ENCODE data around the gene MRM2.

The MRM2 gene

GRCh38 chr7:2247141-2247995 is 5.4 kb upstream of the MRM2 start:
- no peak for DNase-seq (ENCODE audit: low read depth)

GRCh38 chr7:2245883-2246675 is 4.1 kb upstream of the MRM2 start:
- no peak for DNase-seq (ENCODE audit: low read depth)

DNA sequence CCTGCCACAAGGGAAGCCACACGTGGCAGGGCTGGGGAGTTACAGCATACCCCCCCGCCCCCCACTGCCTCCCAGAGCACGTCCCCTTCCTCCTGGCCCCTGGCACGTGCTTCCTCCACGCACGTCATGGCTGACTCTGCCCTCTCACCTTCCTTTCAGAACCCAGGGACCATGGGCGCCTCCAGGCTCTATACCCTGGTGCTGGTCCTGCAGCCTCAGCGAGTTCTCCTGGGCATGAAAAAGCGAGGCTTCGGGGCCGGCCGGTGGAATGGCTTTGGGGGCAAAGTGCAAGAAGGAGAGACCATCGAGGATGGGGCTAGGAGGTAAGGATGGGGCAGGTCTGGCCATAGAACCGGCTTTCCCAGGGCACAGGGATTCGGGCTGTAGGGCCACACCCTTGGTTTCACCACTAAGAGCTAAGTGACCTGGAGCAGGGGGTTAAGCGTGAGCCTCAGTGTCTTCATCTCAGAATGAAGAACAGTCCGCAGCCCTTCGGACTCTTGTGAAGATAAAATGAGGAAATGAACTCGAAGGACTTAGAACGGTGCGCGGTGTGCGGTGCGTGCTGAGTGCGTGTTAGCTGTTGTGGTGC is 2.5 kb upstream of the MRM2 start:
- DNase-seq (ENCODE audit: low read depth), result no peak

DNA sequence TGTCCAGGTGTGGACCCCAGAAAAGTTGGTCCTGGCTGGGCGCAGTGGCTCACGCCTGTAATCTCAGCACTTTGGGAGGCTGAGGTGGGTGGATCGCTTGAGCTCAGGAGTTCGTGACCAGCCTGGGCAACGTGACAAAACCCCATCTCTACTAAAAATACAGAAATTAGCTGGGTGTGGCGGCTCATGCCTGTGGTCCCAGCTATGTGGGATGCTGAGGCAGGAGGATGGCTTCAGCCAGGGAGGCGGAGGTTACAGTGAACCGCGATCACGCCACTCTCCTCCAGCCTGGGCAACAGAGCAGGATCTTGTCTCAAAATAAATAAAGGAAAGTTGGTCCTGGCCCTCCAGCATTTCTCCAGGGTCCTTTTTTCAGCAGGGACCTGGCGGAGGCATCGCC is 1.5 kb upstream of the MRM2 start:
- DNase-seq (ENCODE audit: low read depth), result no peak

- DNase-seq (ENCODE audit: low read depth), result no peak
Measured at GRCh38 chr7:2242541-2243429, 780 bp upstream of the MRM2 start.

- DNase-seq (ENCODE audit: low read depth), result no peak
Measured at GRCh38 chr7:2239242-2239641, 2.8 kb downstream of the MRM2 start.

- DNase-seq (ENCODE audit: low read depth), result no peak
Measured at GRCh38 chr7:2237109-2237602, 4.8 kb downstream of the MRM2 start.

DNA sequence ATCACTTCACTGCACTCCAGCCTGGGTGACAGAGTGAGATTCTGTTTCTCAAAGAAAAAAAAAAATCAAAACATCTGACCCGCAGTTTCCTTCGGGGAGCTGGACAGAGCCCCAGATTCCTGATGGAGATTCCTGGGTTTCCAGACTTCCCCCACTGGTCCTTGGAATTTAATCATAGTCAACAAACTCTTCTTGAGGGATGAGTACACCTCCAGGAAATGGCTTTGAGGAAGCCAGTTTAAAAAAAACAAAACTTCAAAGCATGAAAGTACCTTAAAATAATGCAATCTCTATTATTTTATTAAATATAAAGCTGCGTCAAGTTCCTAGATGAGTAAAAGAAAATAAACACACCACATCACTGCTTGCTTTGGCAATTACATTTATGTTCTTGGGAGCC is 8.1 kb downstream of the MRM2 start:
- DNase-seq (ENCODE audit: low read depth), result no peak

DNA sequence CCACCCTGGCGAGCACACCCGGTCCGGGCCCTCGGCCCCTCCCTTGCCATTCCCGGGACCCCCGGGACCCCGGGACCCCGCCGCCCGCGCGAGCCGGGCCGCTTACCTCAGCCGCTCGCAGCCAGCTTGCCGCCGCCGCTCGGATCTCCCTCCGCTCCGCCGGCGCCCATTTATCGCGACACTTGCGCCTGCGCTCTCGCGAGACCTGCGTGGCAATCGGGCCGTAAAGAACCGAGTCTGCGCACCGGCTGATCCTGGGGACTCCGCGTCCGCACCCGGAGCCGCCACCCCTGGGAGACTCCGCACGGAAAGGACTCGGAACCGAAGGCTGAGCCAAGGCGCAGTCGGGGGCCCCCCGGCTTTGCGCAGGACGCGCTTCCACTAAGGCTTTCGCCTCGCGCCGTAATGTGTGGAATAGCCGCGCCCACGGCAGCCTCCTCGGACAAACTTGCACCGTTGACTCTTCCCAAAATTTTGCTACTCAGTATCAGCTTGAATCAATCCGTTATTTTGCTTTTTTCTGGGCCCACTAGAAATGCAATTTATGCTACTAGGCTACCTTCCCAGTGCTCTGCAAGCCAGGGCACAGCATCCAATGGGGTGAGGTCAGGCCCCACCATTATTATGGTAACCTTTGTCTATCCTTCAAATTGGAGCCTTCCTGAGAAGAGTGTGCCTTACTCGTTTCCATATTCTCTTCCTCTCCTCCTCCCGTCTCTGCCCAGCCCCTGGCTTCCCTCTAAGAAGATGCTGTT is 9.1 kb downstream of the MRM2 start, which contains the start of gene MAD1L1:
Gene MAD1L1 (minus strand): TSS at position 180 of the 755 bp plus-strand sequence. CDS start 2,812 bp downstream, outside the sequence.
- DNase-seq (ENCODE audit: low read depth), result peak; percentile 67

DNA sequence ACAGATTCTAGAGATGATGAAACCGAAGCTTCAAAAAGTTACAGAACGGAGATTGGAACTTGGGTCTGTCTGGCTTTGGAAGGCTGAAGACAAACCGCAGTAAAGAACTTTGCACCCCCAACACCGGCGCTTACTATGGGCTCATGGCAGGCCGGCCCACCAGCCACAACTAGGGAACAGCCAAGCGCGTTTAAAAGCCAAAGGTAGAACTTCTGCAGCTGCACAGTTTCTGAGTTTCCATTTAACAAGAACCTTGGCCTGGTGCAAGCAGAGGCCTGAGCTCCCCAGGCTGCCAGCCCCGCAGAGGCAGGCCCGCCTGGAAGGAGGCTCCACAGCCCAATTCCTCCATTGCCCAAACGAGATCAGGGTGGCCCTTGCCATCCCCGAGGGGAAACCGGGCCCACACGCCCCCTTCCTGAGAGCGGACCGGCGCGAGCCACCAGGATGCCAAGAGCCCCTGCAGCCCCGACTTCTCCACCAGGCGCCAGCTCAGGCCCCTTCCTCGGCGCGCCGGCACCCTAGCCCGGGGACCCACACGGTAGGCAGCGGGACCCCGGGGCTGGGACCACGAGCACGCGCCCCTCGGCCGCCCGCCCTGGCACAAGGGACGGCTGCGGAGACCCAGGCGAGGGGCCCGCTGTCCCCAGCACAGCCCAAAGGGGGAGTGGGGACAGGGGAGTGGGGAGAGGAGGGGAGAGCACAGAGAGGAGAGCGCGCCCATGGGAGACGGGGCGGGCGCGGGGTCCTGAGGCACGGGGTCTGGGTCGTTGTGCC is 9.8 kb downstream of the MRM2 start:
- no peak for DNase-seq (ENCODE audit: low read depth)

DNA sequence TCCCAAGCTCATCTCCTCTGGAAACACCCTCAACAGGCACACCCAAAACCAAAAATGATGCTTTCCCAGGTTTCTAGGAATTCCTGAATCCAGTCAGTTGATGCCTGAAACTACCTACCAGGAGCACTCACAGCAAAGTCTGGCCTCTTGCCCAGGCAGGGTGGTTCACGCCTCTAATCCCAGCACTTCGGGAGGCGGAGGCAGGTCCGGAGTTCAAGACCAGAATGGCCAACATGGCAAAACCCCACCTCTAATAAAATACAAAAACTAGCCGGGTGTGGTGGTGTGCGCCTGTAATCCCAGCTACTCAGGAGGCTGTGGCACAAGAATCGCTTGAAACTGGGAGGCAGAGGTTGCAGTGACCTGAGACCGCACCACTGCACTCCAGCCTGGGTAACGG is 11.1 kb downstream of the MRM2 start:
- DNase-seq (ENCODE audit: low read depth), result no peak

- DNase-seq (ENCODE audit: low read depth), result no peak
Measured at GRCh38 chr7:2230226-2230625, 11.8 kb downstream of the MRM2 start.

- no peak for DNase-seq (ENCODE audit: low read depth)
Measured at GRCh38 chr7:2229467-2229866, 12.5 kb downstream of the MRM2 start.

GRCh38 chr7:2228921-2229320 is 13.1 kb downstream of the MRM2 start:
- DNase-seq (ENCODE audit: low read depth), result no peak

DNA sequence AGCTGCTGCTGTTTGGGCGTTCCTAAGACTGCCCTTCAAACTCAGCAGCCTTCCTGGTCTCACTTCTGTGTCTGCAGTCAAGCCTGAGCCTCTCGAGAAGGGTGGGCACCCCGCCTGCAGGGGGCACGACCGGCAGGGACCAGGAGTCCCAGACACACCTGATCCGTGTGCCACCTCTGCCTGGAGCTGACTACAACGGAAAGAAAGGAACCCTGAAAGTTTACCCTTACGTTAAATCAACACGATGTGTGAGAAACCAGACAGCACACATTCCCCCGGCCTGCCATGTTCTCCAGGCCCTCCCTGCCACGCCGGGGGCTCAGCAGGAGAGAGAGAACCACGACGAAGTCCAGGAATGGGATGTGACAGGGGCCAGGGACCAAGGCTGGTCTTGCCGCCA is 14.3 kb downstream of the MRM2 start:
- DNase-seq (ENCODE audit: low read depth), result no peak

- DNase-seq (ENCODE audit: low read depth), result no peak
Measured at GRCh38 chr7:2225830-2226229, 16.2 kb downstream of the MRM2 start.

- DNase-seq (ENCODE audit: low read depth), result no peak
Measured at GRCh38 chr7:2225336-2225735, 16.7 kb downstream of the MRM2 start.

DNA sequence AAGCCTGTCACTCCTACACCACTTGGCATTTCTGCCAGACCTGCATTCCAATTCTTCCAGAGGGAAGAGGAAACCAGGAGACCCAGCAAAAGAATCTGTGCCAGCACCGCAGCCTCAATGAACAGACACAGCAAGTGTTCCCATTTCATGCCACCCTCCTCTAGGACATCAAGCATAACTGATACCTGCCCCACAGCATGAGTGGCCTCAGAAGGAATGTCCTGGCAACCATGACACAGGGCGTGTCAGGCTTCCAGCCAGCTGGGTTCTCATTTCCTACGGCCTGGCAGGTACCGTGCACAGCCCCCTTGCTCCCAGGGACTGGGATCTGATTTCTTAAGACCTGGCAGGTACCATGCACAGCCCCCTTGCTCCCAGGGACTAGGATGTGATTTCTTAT is 17.1 kb downstream of the MRM2 start:
- no peak for DNase-seq (ENCODE audit: low read depth)

DNA sequence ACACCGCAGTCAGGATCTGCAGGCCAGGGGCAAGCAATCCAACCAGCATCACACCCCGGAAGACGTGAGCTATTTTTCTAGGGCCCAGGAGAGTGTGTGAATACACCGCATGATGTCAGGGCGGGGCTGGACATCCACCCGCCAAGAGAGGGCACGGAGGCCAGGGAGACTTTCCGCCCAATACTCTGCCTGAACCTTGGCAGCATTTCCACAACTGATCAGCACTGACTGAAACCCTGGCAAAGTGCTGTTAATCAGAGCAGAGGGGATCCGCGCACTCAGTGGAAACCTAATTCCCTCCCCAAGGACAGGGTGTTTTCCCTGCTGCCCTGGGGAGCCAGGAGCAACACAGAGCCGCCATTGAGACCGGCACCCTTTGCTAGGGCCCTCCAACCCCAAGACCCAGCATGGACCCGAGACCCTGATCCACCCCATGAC is 17.5 kb downstream of the MRM2 start:
- no peak for DNase-seq (ENCODE audit: low read depth)

DNA sequence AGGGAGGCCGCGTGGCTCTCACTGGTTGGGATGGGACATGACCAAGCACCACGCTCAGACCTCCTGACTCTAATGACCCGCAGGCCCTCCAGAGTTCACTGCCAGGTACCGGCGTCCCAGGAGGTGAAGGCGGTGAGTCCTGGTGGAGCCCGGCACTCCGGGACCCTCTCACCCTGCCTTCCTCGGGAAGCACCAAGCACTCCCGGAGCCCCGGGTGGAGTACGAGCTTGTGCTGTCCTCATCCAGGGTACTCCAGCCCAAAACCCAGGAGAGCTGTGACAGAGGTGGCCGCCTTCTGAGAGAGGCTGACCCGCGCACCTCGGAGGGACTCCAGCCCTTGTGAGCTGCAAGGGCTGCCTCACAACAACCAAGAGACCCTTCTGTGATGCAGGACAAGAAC is 18.7 kb downstream of the MRM2 start:
- no peak for DNase-seq (ENCODE audit: low read depth)

Measured in stimulated activated CD8-positive, alpha-beta memory T cell treated with anti-CD3 and anti-CD28 coated beads, Interleukin-7, amount 100 ng/mL, for 24 hours (primary cell).